HG02852 (cell line): ENCODE results near the gene ALG10.
"Not testable (repeated sequence)": the region's sequence is repeated elsewhere in the genome, so short reads cannot be mapped to it uniquely, and the experiment has no call there.

ENCODE experiments used
- ATAC-seq: cut with Tn5 transposase; IDR thresholded peaks from one replicate; pipeline ENCODE4 v1.9.1; 2021; ENCODE audit warnings: mild to moderate bottlenecking, moderate library complexity; ENCODE audit not compliant: unreplicated experiment

ALG10 gene

GRCh38 chr12:34022079-34022830 is at the start of gene ALG10:
Gene ALG10, plus strand, starts transcription at chr12:34022496. Its CDS starts 104 bp downstream, at chr12:34022600.
- peak; percentile 100 for ATAC-seq

GRCh38 chr12:33972884-33973283 is 49.4 kb upstream of the ALG10 start:
- not testable (repeated sequence) for ATAC-seq

GRCh38 chr12:33977887-33978286 is 44.4 kb upstream of the ALG10 start:
- no peak for ATAC-seq

- no peak for ATAC-seq
These were observed 34.0 kb upstream of the ALG10 start for GRCh38 chr12:33988197-33988805.

GRCh38 chr12:33988913-33989312 is 33.4 kb upstream of the ALG10 start:
- no peak for ATAC-seq

GRCh38 chr12:33994857-33995808 is 27.2 kb upstream of the ALG10 start:
- ATAC-seq, result no peak

GRCh38 chr12:34008835-34009234 is 13.5 kb upstream of the ALG10 start:
- ATAC-seq, result not testable (repeated sequence)

GRCh38 chr12:34016361-34016760 is 5.9 kb upstream of the ALG10 start:
- ATAC-seq, result no peak

- ATAC-seq, result no peak
These were observed 1.2 kb upstream of the ALG10 start for GRCh38 chr12:34021071-34021470.

GRCh38 chr12:34027661-34028060 is 5.4 kb downstream of the ALG10 start:
- ATAC-seq, result not testable (repeated sequence)

GRCh38 chr12:34030591-34030990 is 8.3 kb downstream of the ALG10 start:
- ATAC-seq, result no peak

- no peak for ATAC-seq
These were observed 11.5 kb downstream of the ALG10 start for GRCh38 chr12:34033628-34034296.

GRCh38 chr12:34038357-34038756 is 16.1 kb downstream of the ALG10 start:
- ATAC-seq, result not testable (repeated sequence)

GRCh38 chr12:34046570-34046969 is 24.3 kb downstream of the ALG10 start:
- no peak for ATAC-seq

GRCh38 chr12:34047855-34048254 is 25.6 kb downstream of the ALG10 start:
- ATAC-seq, result not testable (repeated sequence)

GRCh38 chr12:34048714-34049113 is 26.4 kb downstream of the ALG10 start:
- ATAC-seq, result no peak

GRCh38 chr12:34051486-34051885 is 29.2 kb downstream of the ALG10 start:
- ATAC-seq, result no peak

- no peak for ATAC-seq
These were observed 32.6 kb downstream of the ALG10 start for GRCh38 chr12:34054938-34055337.
